ENCODE results near the gene CFAP299.
A peak's percentile ranks its signal among the peaks of the same experiment; 100 is the strongest.

CFAP299 gene

GRCh38 chr4:80989921-80990544 lies 654.5 kb downstream of the CFAP299 start:
- no peak overlapping the region for H3K23ac ChIP-seq (ENCODE audit: low read length)
- H4K5ac ChIP-seq (ENCODE audit: low read length) = no peak overlapping the region
- H3K4me2 ChIP-seq (ENCODE audit: low read length) = no peak overlapping the region
- H3K27me3 ChIP-seq (ENCODE audit: insufficient read depth, low read length, poor library complexity) = no peaks in the 10 kb centered on the region
- no peak overlapping the region for H2BK5ac ChIP-seq (ENCODE audit: low read length)
- no peaks in the 10 kb centered on the region for H3K79me1 ChIP-seq (ENCODE audit: low read length)
- no peak overlapping the region for H3K9ac ChIP-seq (ENCODE audit: low read length)
- H3K4me1 ChIP-seq (ENCODE audit: control insufficient read depth, low read depth, low read length) = no peaks in the 10 kb centered on the region
- H3K36me3 ChIP-seq (ENCODE audit: control insufficient read depth, insufficient read depth, low read length) = no peaks in the 10 kb centered on the region
- no peak overlapping the region for H2BK120ac ChIP-seq (ENCODE audit: low read depth, low read length)
- H2BK15ac ChIP-seq (replicated peaks; ENCODE audit: low read depth) = no peak overlapping the region
- no peaks in the 10 kb centered on the region for H3K79me2 ChIP-seq (ENCODE audit: control insufficient read depth, insufficient read depth, low read length)
- H3K4ac ChIP-seq (ENCODE audit: low read depth, low read length) = no peak overlapping the region
- H2AK5ac ChIP-seq (ENCODE audit: low read length) = no peak overlapping the region
- H4K8ac ChIP-seq (ENCODE audit: low read depth, low read length) = no peak overlapping the region
- no peak overlapping the region for H3K18ac ChIP-seq (ENCODE audit: low read length)
- WGBS (ENCODE audit: extremely low coverage, insufficient coverage, low lambda C conversion rate) = no CpG with 5 or more reads among the region's 2 CpGs
- H3K27ac ChIP-seq (ENCODE audit: low read depth, low read length) = no peak overlapping the region
- DNase-seq = peak; percentile 67
- no peak overlapping the region for H3K56ac ChIP-seq (ENCODE audit: low read length)
- H3K4me3 ChIP-seq (ENCODE audit: low read length) = no peak overlapping the region

- Histone ChIP-seq H3K79me1 (ENCODE audit: low read length) (no peaks in the 10 kb centered on the region), H3K4ac (ENCODE audit: low read depth, low read length) (no peak overlapping the region), H2BK15ac (replicated peaks; ENCODE audit: low read depth) (no peak overlapping the region), H3K56ac (ENCODE audit: low read length) (no peak overlapping the region), H3K4me1 (ENCODE audit: control insufficient read depth, low read depth, low read length) (no peaks in the 10 kb centered on the region), H3K9ac (ENCODE audit: low read length) (no peak overlapping the region), H3K23ac (ENCODE audit: low read length) (no peak overlapping the region), H2BK120ac (ENCODE audit: low read depth, low read length) (no peak overlapping the region), H3K36me3 (ENCODE audit: control insufficient read depth, insufficient read depth, low read length) (no peaks in the 10 kb centered on the region), H3K79me2 (ENCODE audit: control insufficient read depth, insufficient read depth, low read length) (no peaks in the 10 kb centered on the region), H3K18ac (ENCODE audit: low read length) (no peak overlapping the region), H4K8ac (ENCODE audit: low read depth, low read length) (no peak overlapping the region), H4K5ac (ENCODE audit: low read length) (no peak overlapping the region), H3K27me3 (ENCODE audit: insufficient read depth, low read length, poor library complexity) (no peaks in the 10 kb centered on the region), H2BK5ac (ENCODE audit: low read length) (no peak overlapping the region), H2AK5ac (ENCODE audit: low read length) (no peak overlapping the region), H3K4me2 (ENCODE audit: low read length) (no peak overlapping the region), H3K4me3 (ENCODE audit: low read length) (no peak overlapping the region), H3K27ac (ENCODE audit: low read depth, low read length) (no peak overlapping the region)
- DNase-seq = peak; percentile 14
- WGBS (ENCODE audit: extremely low coverage, insufficient coverage, low lambda C conversion rate) = no CpG with 5 or more reads among the region's 2 CpGs
Measured at GRCh38 chr4:80990851-80991250, 655.3 kb downstream of the CFAP299 start.

- no peak overlapping the region for H4K8ac ChIP-seq (ENCODE audit: low read depth, low read length)
- no peak overlapping the region for H2AK5ac ChIP-seq (ENCODE audit: low read length)
- no peak for DNase-seq
- no peak overlapping the region for H3K18ac ChIP-seq (ENCODE audit: low read length)
- no peak overlapping the region for H3K56ac ChIP-seq (ENCODE audit: low read length)
- no peaks in the 10 kb centered on the region for H3K27me3 ChIP-seq (ENCODE audit: insufficient read depth, low read length, poor library complexity)
- H2BK15ac ChIP-seq (replicated peaks; ENCODE audit: low read depth) = no peak overlapping the region
- no peak overlapping the region for H3K27ac ChIP-seq (ENCODE audit: low read depth, low read length)
- no peak overlapping the region for H2BK120ac ChIP-seq (ENCODE audit: low read depth, low read length)
- H3K4me2 ChIP-seq (ENCODE audit: low read length) = no peak overlapping the region
- no peak overlapping the region for H3K4ac ChIP-seq (ENCODE audit: low read depth, low read length)
- no peaks in the 10 kb centered on the region for H3K36me3 ChIP-seq (ENCODE audit: control insufficient read depth, insufficient read depth, low read length)
- no peak overlapping the region for H2BK5ac ChIP-seq (ENCODE audit: low read length)
- H3K79me2 ChIP-seq (ENCODE audit: control insufficient read depth, insufficient read depth, low read length) = no peaks in the 10 kb centered on the region
- H3K23ac ChIP-seq (ENCODE audit: low read length) = no peak overlapping the region
- H3K4me1 ChIP-seq (ENCODE audit: control insufficient read depth, low read depth, low read length) = no peaks in the 10 kb centered on the region
- no peaks in the 10 kb centered on the region for H3K79me1 ChIP-seq (ENCODE audit: low read length)
- H3K4me3 ChIP-seq (ENCODE audit: low read length) = no peak overlapping the region
- no CpG with 5 or more reads among the region's 3 CpGs for WGBS (ENCODE audit: extremely low coverage, insufficient coverage, low lambda C conversion rate)
- no peak overlapping the region for H4K5ac ChIP-seq (ENCODE audit: low read length)
- H3K9ac ChIP-seq (ENCODE audit: low read length) = no peak overlapping the region
Measured at GRCh38 chr4:80999943-81000342, 664.4 kb downstream of the CFAP299 start.

GRCh38 chr4:81003597-81004111 lies 668.1 kb downstream of the CFAP299 start:
- Histone ChIP-seq H3K79me1 (ENCODE audit: low read length) (no peaks in the 10 kb centered on the region), H3K4ac (ENCODE audit: low read depth, low read length) (no peak overlapping the region), H2AK5ac (ENCODE audit: low read length) (no peak overlapping the region), H3K4me2 (ENCODE audit: low read length) (no peak overlapping the region), H3K4me3 (ENCODE audit: low read length) (no peak overlapping the region), H3K27me3 (ENCODE audit: insufficient read depth, low read length, poor library complexity) (no peaks in the 10 kb centered on the region), H2BK5ac (ENCODE audit: low read length) (no peak overlapping the region), H3K36me3 (ENCODE audit: control insufficient read depth, insufficient read depth, low read length) (no peaks in the 10 kb centered on the region), H4K5ac (ENCODE audit: low read length) (no peak overlapping the region), H2BK120ac (ENCODE audit: low read depth, low read length) (no peak overlapping the region), H3K79me2 (ENCODE audit: control insufficient read depth, insufficient read depth, low read length) (no peaks in the 10 kb centered on the region), H3K27ac (ENCODE audit: low read depth, low read length) (no peak overlapping the region), H2BK15ac (replicated peaks; ENCODE audit: low read depth) (no peak overlapping the region), H3K23ac (ENCODE audit: low read length) (no peak overlapping the region), H3K56ac (ENCODE audit: low read length) (no peak overlapping the region), H4K8ac (ENCODE audit: low read depth, low read length) (no peak overlapping the region), H3K4me1 (ENCODE audit: control insufficient read depth, low read depth, low read length) (no peaks in the 10 kb centered on the region), H3K9ac (ENCODE audit: low read length) (no peak overlapping the region), H3K18ac (ENCODE audit: low read length) (no peak overlapping the region)
- WGBS (ENCODE audit: extremely low coverage, insufficient coverage, low lambda C conversion rate) = no CpG with 5 or more reads among the region's 2 CpGs
- DNase-seq = peak; percentile 51

- no peak overlapping the region for H2AK5ac ChIP-seq (ENCODE audit: low read length)
- H3K4me2 ChIP-seq (ENCODE audit: low read length) = no peak overlapping the region
- H3K9ac ChIP-seq (ENCODE audit: low read length) = no peak overlapping the region
- H3K18ac ChIP-seq (ENCODE audit: low read length) = no peak overlapping the region
- H3K27ac ChIP-seq (ENCODE audit: low read depth, low read length) = no peak overlapping the region
- no peaks in the 10 kb centered on the region for H3K79me1 ChIP-seq (ENCODE audit: low read length)
- no peaks in the 10 kb centered on the region for H3K4me1 ChIP-seq (ENCODE audit: control insufficient read depth, low read depth, low read length)
- no peak overlapping the region for H3K4ac ChIP-seq (ENCODE audit: low read depth, low read length)
- H2BK5ac ChIP-seq (ENCODE audit: low read length) = no peak overlapping the region
- H2BK15ac ChIP-seq (replicated peaks; ENCODE audit: low read depth) = no peak overlapping the region
- no CpG with 5 or more reads among the region's 2 CpGs for whole genome bisulfite sequencing (ENCODE audit: extremely low coverage, insufficient coverage, low lambda C conversion rate)
- DNase-seq = no peak
- H3K27me3 ChIP-seq (ENCODE audit: insufficient read depth, low read length, poor library complexity) = no peaks in the 10 kb centered on the region
- H3K56ac ChIP-seq (ENCODE audit: low read length) = no peak overlapping the region
- H3K36me3 ChIP-seq (ENCODE audit: control insufficient read depth, insufficient read depth, low read length) = no peaks in the 10 kb centered on the region
- no peak overlapping the region for H4K5ac ChIP-seq (ENCODE audit: low read length)
- H3K79me2 ChIP-seq (ENCODE audit: control insufficient read depth, insufficient read depth, low read length) = no peaks in the 10 kb centered on the region
- no peak overlapping the region for H4K8ac ChIP-seq (ENCODE audit: low read depth, low read length)
- no peak overlapping the region for H3K23ac ChIP-seq (ENCODE audit: low read length)
- no peak overlapping the region for H3K4me3 ChIP-seq (ENCODE audit: low read length)
- no peak overlapping the region for H2BK120ac ChIP-seq (ENCODE audit: low read depth, low read length)
Measured at GRCh38 chr4:81007417-81007816, 671.9 kb downstream of the CFAP299 start.

All from mesendoderm (in vitro differentiated cells).